ENCODE data around the gene SH2D3C.
A peak's percentile ranks its signal among the peaks of the same experiment; 100 is the strongest.

Gene SH2D3C

DNA sequence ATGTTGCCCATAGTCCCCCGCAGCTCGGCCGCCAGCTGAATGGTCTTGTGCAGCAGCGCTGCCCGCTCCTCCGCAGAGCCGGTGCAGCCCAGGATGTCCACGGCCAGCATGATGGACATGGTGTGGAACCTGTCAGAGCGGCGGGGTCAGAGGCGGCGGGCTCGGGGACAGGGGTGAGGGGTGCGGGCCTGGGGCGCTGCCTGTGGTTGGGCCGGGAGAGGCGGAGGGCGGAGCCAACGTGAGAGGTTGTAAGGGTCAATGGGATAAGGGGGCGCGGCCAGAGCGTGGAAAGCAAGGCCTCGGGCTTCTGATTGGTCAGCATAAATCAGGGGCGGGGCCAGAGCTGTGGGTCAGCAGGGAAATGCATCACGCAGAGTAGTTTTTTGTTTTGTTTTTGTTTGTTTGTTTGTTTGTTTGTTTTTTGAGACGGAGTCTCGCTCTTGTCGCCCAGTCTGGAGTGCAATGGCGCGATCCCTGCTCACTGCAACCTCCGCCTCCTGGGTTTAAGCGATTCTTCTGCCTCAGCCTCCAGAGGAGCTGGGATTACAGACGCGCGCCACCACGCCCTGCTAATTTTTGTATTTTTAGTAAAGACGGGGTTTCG is 36.5 kb downstream of the SH2D3C start:
- H3K36me3 ChIP-seq (ENCODE audit: control insufficient read depth, insufficient read depth, low read length), result no peaks in the 10 kb centered on the region
- peak overlapping the region; percentile 64 for H3K4me3 ChIP-seq (ENCODE audit: low read depth, low read length)
- no peaks in the 10 kb centered on the region for H3K4me1 ChIP-seq (ENCODE audit: control insufficient read depth, insufficient read depth, low read length)
- H3K27me3 ChIP-seq (ENCODE audit: control insufficient read depth, insufficient read depth, low read length), result peaks cover 2% of the 10 kb centered on the region
- no peak overlapping the region for H3K9ac ChIP-seq (ENCODE audit: low read depth, low read length)
- no peaks in the 10 kb centered on the region for H3K9me3 ChIP-seq (ENCODE audit: control insufficient read depth, insufficient read depth, low read length)

DNA sequence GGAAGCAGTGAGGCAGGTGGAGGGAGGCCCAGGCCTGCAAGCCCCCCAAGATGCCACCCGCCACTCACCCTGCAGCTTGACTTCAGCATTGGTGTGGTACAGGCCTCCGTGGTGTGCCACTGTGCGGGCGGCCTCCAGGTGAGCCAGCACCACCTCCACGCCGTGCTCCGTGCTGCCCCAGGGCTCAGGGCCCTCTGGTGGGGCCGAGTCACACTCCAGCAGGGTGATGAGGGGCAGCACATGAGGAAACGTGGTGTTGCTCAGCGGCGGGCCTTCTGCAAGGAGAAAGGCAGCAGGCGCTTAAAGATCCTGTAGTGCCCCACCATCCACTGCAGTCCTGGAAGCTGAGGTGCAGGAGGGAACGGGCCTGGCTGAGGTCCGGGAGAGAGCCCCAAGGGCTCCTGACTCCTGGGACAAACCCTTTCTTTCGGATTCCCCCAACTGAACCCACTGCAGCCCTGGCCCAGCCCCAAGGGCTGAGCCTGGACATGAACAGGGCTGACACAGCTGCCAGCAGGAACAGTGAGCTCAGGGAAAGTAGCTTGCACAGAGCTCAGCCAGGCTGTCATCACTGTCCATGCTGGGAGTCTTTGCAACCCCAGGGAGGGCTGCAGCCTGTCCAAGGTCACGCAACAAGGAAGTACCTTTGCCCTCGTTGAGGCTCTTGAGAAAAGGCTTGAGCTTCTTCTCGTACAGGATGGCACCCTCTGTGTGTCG is 38.7 kb downstream of the SH2D3C start:
- no peaks in the 10 kb centered on the region for H3K9me3 ChIP-seq (ENCODE audit: control insufficient read depth, insufficient read depth, low read length)
- H3K9ac ChIP-seq (ENCODE audit: low read depth, low read length), result no peak overlapping the region
- H3K4me1 ChIP-seq (ENCODE audit: control insufficient read depth, insufficient read depth, low read length), result peaks cover 3% of the 10 kb centered on the region
- peaks cover 2% of the 10 kb centered on the region for H3K27me3 ChIP-seq (ENCODE audit: control insufficient read depth, insufficient read depth, low read length)
- no peak overlapping the region for H3K4me3 ChIP-seq (ENCODE audit: low read depth, low read length)
- no peaks in the 10 kb centered on the region for H3K36me3 ChIP-seq (ENCODE audit: control insufficient read depth, insufficient read depth, low read length)

DNA sequence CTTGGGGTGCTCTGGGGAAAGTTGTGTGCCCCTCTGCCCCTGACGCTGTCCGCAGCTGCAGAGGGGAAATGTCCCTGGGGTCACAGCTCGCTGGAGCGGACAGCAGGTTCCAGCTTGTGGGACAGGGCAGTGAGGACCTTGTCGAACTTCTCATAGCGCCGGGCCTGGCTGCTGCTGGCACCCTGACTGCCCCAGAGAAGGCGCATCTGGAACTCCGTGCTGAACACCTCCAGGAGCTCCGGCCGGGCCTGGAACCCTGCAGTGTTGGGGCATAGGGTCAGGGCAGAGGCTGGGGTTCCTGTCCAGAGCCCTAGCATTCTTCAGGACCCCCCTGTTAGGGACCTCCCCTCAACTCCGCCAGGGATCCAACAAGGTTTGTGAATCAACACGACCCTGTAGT is 39.8 kb downstream of the SH2D3C start:
- Histone ChIP-seq H3K27me3 (ENCODE audit: control insufficient read depth, insufficient read depth, low read length) (peaks cover 2% of the 10 kb centered on the region), H3K9ac (ENCODE audit: low read depth, low read length) (no peak overlapping the region), H3K9me3 (ENCODE audit: control insufficient read depth, insufficient read depth, low read length) (no peaks in the 10 kb centered on the region), H3K4me1 (ENCODE audit: control insufficient read depth, insufficient read depth, low read length) (peaks cover 6% of the 10 kb centered on the region), H3K36me3 (ENCODE audit: control insufficient read depth, insufficient read depth, low read length) (no peaks in the 10 kb centered on the region), H3K4me3 (ENCODE audit: low read depth, low read length) (no peak overlapping the region)

DNA sequence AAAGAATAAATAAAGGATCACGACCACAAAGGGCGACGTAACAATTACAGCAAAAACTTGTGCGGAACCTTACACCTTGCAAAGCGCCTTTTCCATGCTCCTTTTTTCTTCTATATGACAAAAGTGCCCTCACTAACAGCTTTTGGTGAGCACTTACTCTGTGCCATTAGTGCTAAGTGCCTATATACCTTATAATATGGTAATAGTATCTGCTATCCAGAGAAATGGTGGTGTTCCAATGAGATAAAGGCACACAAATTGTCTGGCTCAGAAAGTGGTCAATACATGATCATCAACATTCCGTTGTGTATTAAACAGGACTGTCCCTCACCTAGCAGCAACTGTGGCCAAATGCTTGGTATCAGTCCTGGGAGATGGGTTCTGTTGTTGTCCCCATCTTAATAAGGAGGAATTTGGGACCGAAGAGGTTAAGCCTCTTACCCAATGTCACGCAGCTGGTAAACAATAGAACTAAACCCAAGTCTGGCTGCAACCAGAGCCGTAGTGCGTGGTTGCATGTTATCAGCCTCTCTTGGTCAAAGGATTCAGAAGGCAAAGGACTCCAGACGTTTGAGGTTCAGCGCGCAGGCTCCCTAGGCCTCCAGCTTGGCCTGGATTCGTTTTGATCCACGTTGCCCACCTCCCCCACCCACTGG is 42.8 kb downstream of the SH2D3C start:
- no peak overlapping the region for H3K4me3 ChIP-seq (ENCODE audit: low read depth, low read length)
- H3K4me1 ChIP-seq (ENCODE audit: control insufficient read depth, insufficient read depth, low read length), result peaks cover 6% of the 10 kb centered on the region
- no peak overlapping the region for H3K9ac ChIP-seq (ENCODE audit: low read depth, low read length)
- H3K9me3 ChIP-seq (ENCODE audit: control insufficient read depth, insufficient read depth, low read length), result no peaks in the 10 kb centered on the region
- no peaks in the 10 kb centered on the region for H3K27me3 ChIP-seq (ENCODE audit: control insufficient read depth, insufficient read depth, low read length)
- no peaks in the 10 kb centered on the region for H3K36me3 ChIP-seq (ENCODE audit: control insufficient read depth, insufficient read depth, low read length)

DNA sequence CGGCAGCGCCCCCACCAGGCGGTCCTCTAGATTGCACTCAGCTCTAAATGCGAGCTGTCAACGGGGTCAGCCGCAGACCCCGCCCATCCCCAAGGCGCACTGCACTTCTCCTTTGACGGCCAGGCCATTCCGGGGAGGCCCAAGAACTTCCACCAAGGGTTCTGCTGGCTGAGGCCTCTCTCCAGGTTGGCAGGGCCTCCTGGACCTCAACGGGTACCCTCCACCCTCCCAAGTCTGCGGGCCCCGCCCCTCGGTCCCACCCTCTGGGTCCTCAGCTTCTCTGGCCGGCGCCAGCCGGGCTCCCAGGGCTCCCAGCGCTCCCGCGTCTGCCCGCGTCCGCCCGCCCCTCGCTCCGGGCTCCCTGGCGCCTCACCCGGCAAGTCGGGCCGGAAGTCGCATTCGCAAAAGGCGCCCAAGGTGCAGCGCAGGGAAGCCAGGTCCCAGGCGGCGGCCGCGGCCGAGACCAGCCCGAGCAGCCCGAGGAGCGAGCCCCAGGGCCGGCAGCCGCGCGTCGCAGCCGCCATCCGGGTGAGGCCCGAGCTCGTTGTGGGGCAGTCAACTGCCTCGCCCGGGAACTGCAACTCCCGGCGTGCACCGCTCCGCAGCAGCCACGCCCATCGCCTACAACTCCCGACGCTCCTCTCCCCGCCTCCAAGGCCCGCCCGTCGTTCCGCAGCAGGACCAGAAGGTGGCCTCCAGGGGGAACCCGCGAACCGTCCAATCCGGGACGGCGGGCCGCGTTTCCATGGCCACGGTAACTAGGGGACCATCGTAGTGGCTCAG is 43.5 kb downstream of the SH2D3C start, which contains the start of gene TOR2A:
TOR2A (minus strand) TSS at position 548 of the 783 bp plus-strand sequence; CDS start at position 524, 24 bp downstream.
- peak within 1 kb of the TSS; percentile 84 for H3K4me3 ChIP-seq (ENCODE audit: low read depth, low read length)
- H3K9me3 ChIP-seq (ENCODE audit: control insufficient read depth, insufficient read depth, low read length), result no peaks in the 10 kb centered on the region
- peaks cover 6% of the 10 kb centered on the region for H3K4me1 ChIP-seq (ENCODE audit: control insufficient read depth, insufficient read depth, low read length)
- H3K9ac ChIP-seq (ENCODE audit: low read depth, low read length), result peak within 1 kb of the TSS; percentile 49
- H3K27me3 ChIP-seq (ENCODE audit: control insufficient read depth, insufficient read depth, low read length), result no peaks in the 10 kb centered on the region
- no peaks in the 10 kb centered on the region for H3K36me3 ChIP-seq (ENCODE audit: control insufficient read depth, insufficient read depth, low read length)

DNA sequence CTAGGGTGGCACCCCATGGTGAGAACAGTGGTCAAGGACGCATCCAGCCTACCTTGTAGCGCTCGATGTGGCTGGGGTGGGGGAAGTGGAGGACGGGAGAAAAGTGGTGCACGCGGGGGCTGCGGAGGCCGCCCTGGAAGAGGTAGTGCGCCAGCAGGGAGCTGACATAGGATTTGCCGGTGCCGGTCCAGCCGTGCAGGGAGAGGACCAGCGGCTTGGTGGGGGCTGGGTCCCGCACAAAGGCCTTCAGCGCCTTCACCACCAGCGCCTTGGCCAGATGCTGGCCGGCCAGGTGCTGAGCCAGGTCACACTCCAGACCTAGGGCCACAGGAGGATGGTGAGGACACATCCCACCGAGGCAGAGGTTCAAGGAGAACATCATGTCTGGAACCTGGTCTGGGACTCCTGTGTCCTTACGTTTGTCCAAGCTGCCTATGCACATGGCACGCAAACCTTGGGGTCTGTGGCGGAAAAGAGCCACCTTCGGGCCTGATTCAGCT is 44.2 kb downstream of the SH2D3C start:
- peak overlapping the region; percentile 84 for H3K4me3 ChIP-seq (ENCODE audit: low read depth, low read length)
- no peaks in the 10 kb centered on the region for H3K27me3 ChIP-seq (ENCODE audit: control insufficient read depth, insufficient read depth, low read length)
- no peaks in the 10 kb centered on the region for H3K9me3 ChIP-seq (ENCODE audit: control insufficient read depth, insufficient read depth, low read length)
- no peaks in the 10 kb centered on the region for H3K36me3 ChIP-seq (ENCODE audit: control insufficient read depth, insufficient read depth, low read length)
- peak overlapping the region; percentile 49 for H3K9ac ChIP-seq (ENCODE audit: low read depth, low read length)
- peaks cover 6% of the 10 kb centered on the region for H3K4me1 ChIP-seq (ENCODE audit: control insufficient read depth, insufficient read depth, low read length)

DNA sequence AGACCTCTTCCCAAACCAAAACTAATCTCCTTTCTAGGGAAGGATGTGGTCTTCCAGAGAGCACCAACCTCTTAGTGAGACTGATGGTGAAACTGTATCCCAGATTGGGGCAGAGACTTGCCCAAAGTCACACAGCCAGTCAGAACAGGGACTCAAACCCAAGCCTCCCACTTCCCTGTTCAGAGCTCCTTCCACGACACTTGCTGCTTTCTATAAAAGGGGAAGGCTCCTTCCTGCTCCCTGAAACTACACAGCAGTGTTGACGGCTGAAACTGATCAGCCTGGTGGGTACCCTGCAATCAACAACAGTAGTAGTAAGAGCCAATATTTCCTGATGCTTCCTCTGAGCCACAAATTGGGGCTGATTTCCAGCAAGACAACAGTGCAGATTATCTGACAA is 44.9 kb downstream of the SH2D3C start:
- Histone ChIP-seq H3K36me3 (ENCODE audit: control insufficient read depth, insufficient read depth, low read length) (no peaks in the 10 kb centered on the region), H3K27me3 (ENCODE audit: control insufficient read depth, insufficient read depth, low read length) (no peaks in the 10 kb centered on the region), H3K4me3 (ENCODE audit: low read depth, low read length) (no peak overlapping the region), H3K9ac (ENCODE audit: low read depth, low read length) (no peak overlapping the region), H3K4me1 (ENCODE audit: control insufficient read depth, insufficient read depth, low read length) (peaks cover 6% of the 10 kb centered on the region), H3K9me3 (ENCODE audit: control insufficient read depth, insufficient read depth, low read length) (no peaks in the 10 kb centered on the region)

DNA sequence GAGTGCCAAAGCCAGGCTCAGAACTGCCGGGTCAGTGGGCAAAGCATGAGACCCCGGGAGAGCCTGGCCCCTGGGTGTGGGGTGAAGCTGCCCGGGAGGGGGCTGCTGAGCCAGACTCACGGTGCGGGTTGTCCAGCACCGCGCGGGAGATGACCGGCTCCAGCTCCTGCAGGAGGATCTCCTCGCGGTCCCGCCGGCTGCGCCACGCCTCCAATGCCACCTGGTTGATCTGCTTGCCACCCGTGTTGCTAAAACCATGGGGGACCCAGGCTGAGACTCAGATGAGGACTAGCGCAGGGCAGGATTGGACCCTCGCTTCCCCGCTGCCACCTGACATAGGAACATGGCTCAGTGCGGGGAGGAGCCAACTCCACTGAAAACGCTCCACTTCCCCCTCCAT is 46.0 kb downstream of the SH2D3C start:
- Histone ChIP-seq H3K4me1 (ENCODE audit: control insufficient read depth, insufficient read depth, low read length) (peaks cover 6% of the 10 kb centered on the region), H3K4me3 (ENCODE audit: low read depth, low read length) (no peak overlapping the region), H3K36me3 (ENCODE audit: control insufficient read depth, insufficient read depth, low read length) (no peaks in the 10 kb centered on the region), H3K9me3 (ENCODE audit: control insufficient read depth, insufficient read depth, low read length) (no peaks in the 10 kb centered on the region), H3K27me3 (ENCODE audit: control insufficient read depth, insufficient read depth, low read length) (no peaks in the 10 kb centered on the region), H3K9ac (ENCODE audit: low read depth, low read length) (no peak overlapping the region)

DNA sequence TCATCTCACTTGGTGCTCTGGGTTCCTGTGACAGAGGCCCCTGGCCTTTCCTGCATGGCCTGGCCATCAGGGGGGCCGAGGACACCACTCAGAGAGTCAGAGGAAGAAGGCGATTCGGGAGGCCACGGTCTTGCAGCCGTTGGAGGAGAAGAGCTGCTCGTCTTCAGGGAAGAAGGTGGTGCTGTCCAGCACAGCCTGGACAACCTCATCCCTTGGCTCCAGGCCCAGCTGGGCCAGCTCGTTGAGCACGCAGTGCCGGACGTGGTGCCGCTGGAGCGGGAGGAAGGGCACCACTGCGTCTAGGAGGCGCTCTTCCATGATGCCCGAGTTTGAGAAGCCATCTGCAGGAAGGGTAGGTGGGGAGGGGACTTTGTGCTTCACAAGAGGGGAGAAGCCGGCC is 46.5 kb downstream of the SH2D3C start:
- Histone ChIP-seq H3K4me1 (ENCODE audit: control insufficient read depth, insufficient read depth, low read length) (peaks cover 6% of the 10 kb centered on the region), H3K9ac (ENCODE audit: low read depth, low read length) (no peak overlapping the region)

DNA sequence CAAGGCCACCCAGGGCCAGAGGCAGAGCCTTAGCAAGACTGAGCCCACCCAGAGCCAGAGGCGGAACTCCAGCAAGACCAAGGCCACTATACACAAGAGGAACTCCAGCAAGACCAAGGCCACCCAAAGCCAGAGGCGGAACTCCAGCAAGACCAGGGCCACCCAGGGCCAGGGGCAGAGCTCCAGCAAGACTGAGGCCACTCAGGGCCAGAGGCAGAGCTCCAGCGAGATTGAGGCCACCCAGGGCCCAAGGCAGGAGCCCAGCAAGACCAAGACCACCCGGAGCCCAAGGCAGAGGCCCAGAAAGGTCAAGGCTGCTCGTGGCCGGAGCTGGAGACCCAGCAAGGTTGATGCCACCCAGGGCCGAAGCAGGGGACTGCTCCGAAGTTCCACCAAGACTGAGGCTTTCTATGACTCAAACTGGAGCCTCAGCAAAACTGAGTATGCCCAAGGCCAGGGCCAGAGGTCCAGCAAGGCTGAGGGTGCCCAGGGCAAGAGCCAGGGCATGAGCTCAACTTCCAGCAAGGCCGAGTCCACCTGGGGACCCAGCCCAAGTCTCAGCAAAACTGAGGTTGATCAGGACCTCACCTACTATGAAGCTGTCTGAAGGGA is 47.6 kb downstream of the SH2D3C start:
- no peak overlapping the region for H3K9ac ChIP-seq (ENCODE audit: low read depth, low read length)
- no peaks in the 10 kb centered on the region for H3K36me3 ChIP-seq (ENCODE audit: control insufficient read depth, insufficient read depth, low read length)
- no peaks in the 10 kb centered on the region for H3K9me3 ChIP-seq (ENCODE audit: control insufficient read depth, insufficient read depth, low read length)
- peaks cover 6% of the 10 kb centered on the region for H3K4me1 ChIP-seq (ENCODE audit: control insufficient read depth, insufficient read depth, low read length)
- no peaks in the 10 kb centered on the region for H3K27me3 ChIP-seq (ENCODE audit: control insufficient read depth, insufficient read depth, low read length)
- no peak overlapping the region for H3K4me3 ChIP-seq (ENCODE audit: low read depth, low read length)

More for the DNA sequence above, 46.5 kb downstream of the SH2D3C start:
- H3K4me3 ChIP-seq (ENCODE audit: low read depth, low read length), result no peak overlapping the region
- H3K36me3 ChIP-seq (ENCODE audit: control insufficient read depth, insufficient read depth, low read length), result no peaks in the 10 kb centered on the region
- no peaks in the 10 kb centered on the region for H3K9me3 ChIP-seq (ENCODE audit: control insufficient read depth, insufficient read depth, low read length)
- H3K27me3 ChIP-seq (ENCODE audit: control insufficient read depth, insufficient read depth, low read length), result no peaks in the 10 kb centered on the region

DNA sequence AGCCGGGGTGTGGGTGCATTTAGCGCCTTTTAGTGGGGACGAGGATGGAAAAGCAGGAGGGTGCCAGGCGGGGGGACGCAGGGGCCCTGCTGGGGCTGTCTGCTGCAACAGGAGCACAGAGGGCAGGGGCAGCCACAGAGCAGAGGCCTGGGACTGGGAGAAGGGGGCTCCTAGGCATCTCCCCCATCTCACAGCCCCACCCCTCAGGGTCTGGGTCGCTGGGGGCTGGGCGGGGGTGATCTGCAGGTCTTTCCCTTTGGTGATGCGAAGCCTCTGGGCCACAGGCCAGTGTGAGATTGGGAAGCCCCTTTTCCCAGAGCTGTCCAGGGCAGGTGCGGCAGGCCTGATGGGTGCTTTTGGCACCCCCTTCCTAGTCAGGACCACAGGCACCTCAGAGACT is 48.2 kb downstream of the SH2D3C start:
- Histone ChIP-seq H3K4me3 (ENCODE audit: low read depth, low read length) (no peak overlapping the region), H3K9me3 (ENCODE audit: control insufficient read depth, insufficient read depth, low read length) (no peaks in the 10 kb centered on the region), H3K36me3 (ENCODE audit: control insufficient read depth, insufficient read depth, low read length) (no peaks in the 10 kb centered on the region), H3K27me3 (ENCODE audit: control insufficient read depth, insufficient read depth, low read length) (no peaks in the 10 kb centered on the region), H3K4me1 (ENCODE audit: control insufficient read depth, insufficient read depth, low read length) (peaks cover 3% of the 10 kb centered on the region), H3K9ac (ENCODE audit: low read depth, low read length) (no peak overlapping the region)
